Smooth muscle cell (in vitro differentiated cells): ENCODE measurements around the gene MAX. TPM values are rescaled to one million over a fixed set of nuclear protein-coding genes. Genes with fewer than 3 reads are reported as not detected.

Source experiments
- DNase-seq: peaks from one replicate; lab custom pipeline; 2025; ENCODE audit not compliant: unreplicated experiment; lab: John Stamatoyannopoulos, UW
- H2AFZ ChIP-seq: fragments of 200-600 bp; sonication (generic); 2 replicates; pipeline ENCODE4 v1.6.0; 2016; ENCODE audit warnings: antibody characterized with exemption, low read depth, mild to moderate bottlenecking
- H3F3A ChIP-seq: fragments of 200-600 bp; sonication (generic); 2 replicates; pipeline ENCODE4 v1.6.0; 2017; ENCODE audit warnings: antibody characterized with exemption, low read depth
- H3K27ac ChIP-seq: fragments of 200-600 bp; sonication (generic); 2 replicates; pipeline ENCODE4 v1.5.1; 2016; ENCODE audit warnings: low read depth, mild to moderate bottlenecking
- H3K27me3 ChIP-seq: fragments of 200-600 bp; sonication (generic); 2 replicates; pipeline ENCODE4 v1.6.1; 2016; ENCODE audit warnings: low read depth, mild to moderate bottlenecking
- H3K36me3 ChIP-seq: fragments of 200-600 bp; sonication (generic); 2 replicates; pipeline ENCODE4 v1.5.1; 2016; ENCODE audit warnings: low read depth
- H3K4me1 ChIP-seq: fragments of 200-600 bp; sonication (generic); 2 replicates; pipeline ENCODE4 v1.5.1; 2016; ENCODE audit warnings: low read depth
- H3K4me2 ChIP-seq: fragments of 200-600 bp; sonication (generic); 2 replicates; pipeline ENCODE4 v1.6.0; 2016; ENCODE audit warnings: mild to moderate bottlenecking
- H3K4me3 ChIP-seq: fragments of 200-600 bp; sonication (generic); 2 replicates; pipeline ENCODE4 v1.5.1; 2016; ENCODE audit warnings: mild to moderate bottlenecking
- H3K79me2 ChIP-seq: fragments of 200-600 bp; sonication (generic); 2 replicates; pipeline ENCODE4 v1.6.0; 2016; ENCODE audit warnings: low read depth, mild to moderate bottlenecking
- H3K9ac ChIP-seq: fragments of 200-600 bp; sonication (generic); 2 replicates; pipeline ENCODE4 v1.6.0; 2016; ENCODE audit warnings: low read depth
- H3K9me3 ChIP-seq: fragments of 200-600 bp; sonication (generic); replicated peaks from 2 replicates; pipeline ENCODE4 v1.5.1; 2016; ENCODE audit warnings: low read depth
- H4K20me1 ChIP-seq: fragments of 200-600 bp; sonication (generic); 2 replicates; pipeline ENCODE4 v1.6.0; 2016; ENCODE audit warnings: low read depth
- CTCF ChIP-seq: fragments of 200-600 bp; sonication (generic); IDR thresholded peaks from 2 replicates; pipeline ENCODE4 v1.5.1; 2017; ENCODE audit warnings: borderline replicate concordance, mild to moderate bottlenecking, antibody characterized with exemption; ENCODE audit not compliant: insufficient read depth, poor library complexity, severe bottlenecking
- WGBS: methylation state at CpG from one replicate; pipeline ENCODE4 v1.1.7; 2016; ENCODE audit warnings: low lambda C conversion rate; 5-methylcytosine and 5-hydroxymethylcytosine counted together
- polyA plus RNA-seq: library from polyadenylated mRNA; unstranded; fragments of >200 nt; fragmentation: Nextera tagmentation; extraction: Ambion mirVana; gene quantifications from 2 replicates; pipeline ENCODE4 v1.2.1, GENCODE V29; 2016
- total RNA-seq: library from RNA; depleted of rRNA; stranded (reverse); fragments of >200 nt; gene quantifications from 2 replicates; pipeline ENCODE4 v1.2.3, GENCODE V29; 2014

MAX gene
- total and polyA plus RNA-seq, 2 experiments from 2014 or later: 30.1 to 37.5 TPM

- no peak overlapping the region for H3K9ac ChIP-seq
- H2AFZ ChIP-seq: no peak overlapping the region
- no peak overlapping the region for H3K4me2 ChIP-seq
These were observed 15.7 kb upstream of the MAX start for GRCh38 chr14:65117769-65118745.

GRCh38 chr14:65115615-65116014, 13.3 kb upstream of the MAX start:
- H3K4me1 ChIP-seq: no peaks in the 10 kb centered on the region
- no peak overlapping the region for H3K4me3 ChIP-seq
- H3K27ac ChIP-seq: no peak overlapping the region
- TF ChIP-seq CTCF: no peak
- H3K79me2 ChIP-seq: no peaks in the 10 kb centered on the region
- no peaks in the 10 kb centered on the region for H3K9me3 ChIP-seq
- no peaks in the 10 kb centered on the region for H4K20me1 ChIP-seq
- no peaks in the 10 kb centered on the region for H3K36me3 ChIP-seq
- no peaks in the 10 kb centered on the region for H3F3A ChIP-seq
- no peak overlapping the region for H3K4me2 ChIP-seq
- H3K9ac ChIP-seq: no peak overlapping the region
- H3K27me3 ChIP-seq: no peaks in the 10 kb centered on the region
- no peak for DNase-seq
- WGBS: 80% methylated on average over 9 of the region's 9 CpGs
- H2AFZ ChIP-seq: no peak overlapping the region

More at GRCh38 chr14:65117769-65118745, 15.7 kb upstream of the MAX start:
- no peak overlapping the region for H3K27ac ChIP-seq
- no peak overlapping the region for H3K4me3 ChIP-seq
- DNase-seq: no peak
- H3K4me1 ChIP-seq: no peaks in the 10 kb centered on the region
- no peaks in the 10 kb centered on the region for H3K36me3 ChIP-seq
- no peaks in the 10 kb centered on the region for H3F3A ChIP-seq
- no peaks in the 10 kb centered on the region for H3K27me3 ChIP-seq
- H3K9me3 ChIP-seq: no peaks in the 10 kb centered on the region
- TF ChIP-seq CTCF: no peak
- no peaks in the 10 kb centered on the region for H4K20me1 ChIP-seq
- no peaks in the 10 kb centered on the region for H3K79me2 ChIP-seq
- 84% methylated on average over 15 of the region's 15 CpGs for WGBS

DNA sequence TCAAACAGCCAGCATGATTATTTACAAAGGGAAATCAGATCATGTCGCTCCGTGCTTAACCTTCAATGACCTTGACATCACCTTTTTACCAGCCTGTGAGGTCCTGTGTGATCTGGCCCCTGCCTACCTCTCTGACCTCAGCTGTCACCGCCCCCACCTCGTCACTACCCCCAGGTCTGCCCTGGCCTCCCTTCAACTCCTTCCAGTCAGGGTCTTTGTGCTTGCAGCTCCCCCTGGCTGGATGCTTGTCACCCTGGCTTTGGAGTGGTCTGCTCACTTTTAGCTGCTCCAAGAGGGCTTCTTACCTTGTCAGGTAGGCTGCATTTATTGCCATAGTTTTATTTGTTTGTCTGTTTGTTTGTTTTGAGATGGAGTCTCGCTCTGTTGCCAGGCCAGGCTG, 8.2 kb upstream of the MAX start:
- Histone ChIP-seq H3K4me2 (no peak overlapping the region), H3K4me1 (no peaks in the 10 kb centered on the region), H3K79me2 (no peaks in the 10 kb centered on the region), H3K9ac (no peak overlapping the region), H3K9me3 (no peaks in the 10 kb centered on the region), H4K20me1 (no peaks in the 10 kb centered on the region), H3K27ac (no peak overlapping the region), H3K36me3 (no peaks in the 10 kb centered on the region), H3K27me3 (no peaks in the 10 kb centered on the region), H3K4me3 (no peak overlapping the region), H3F3A (no peaks in the 10 kb centered on the region), H2AFZ (no peak overlapping the region)
- no peak for DNase-seq
- 76% methylated on average over 5 of the region's 5 CpGs for WGBS
- TF ChIP-seq CTCF: no peak
